ENCODE data around the gene ABCF3. TPM values are rescaled to one million over a fixed set of nuclear protein-coding genes. Genes with fewer than 3 reads are reported as not detected.

The ABCF3 gene
- total RNA-seq, 1 experiment from 2014 or later = 63.6 TPM

DNA sequence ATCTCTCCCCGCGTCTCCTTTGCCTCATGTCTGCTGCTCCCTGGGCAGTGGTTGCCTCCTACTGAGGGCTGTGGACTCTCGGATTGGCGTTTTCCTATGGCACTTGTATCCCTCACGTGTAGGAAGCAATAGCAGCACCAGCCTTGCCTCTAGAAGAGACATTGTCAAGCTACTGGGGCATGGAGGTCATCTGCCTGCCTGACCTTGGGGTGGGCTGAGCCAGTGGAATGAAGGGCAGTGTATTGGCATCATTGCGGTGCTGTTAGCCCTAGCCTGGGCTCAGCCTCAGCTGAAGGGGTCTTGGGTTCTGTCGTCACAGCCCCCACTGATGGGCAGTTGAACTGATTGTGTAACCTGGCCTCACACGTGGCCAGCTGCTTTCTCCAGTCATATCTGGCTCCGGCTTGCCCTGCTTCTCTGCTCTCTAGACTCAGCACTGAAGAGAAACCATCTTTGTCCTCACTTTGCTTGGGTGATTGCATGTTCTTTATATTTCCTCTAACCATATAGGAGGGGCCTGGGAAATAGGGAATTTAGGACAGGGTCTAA lies 8.1 kb downstream of the ABCF3 start:
- TF ChIP-seq RELA (CRISPR knock-in tag; IDR thresholded peaks at IDR 0.05; ENCODE audit: borderline replicate concordance) = no peak
- no peak for TF ChIP-seq KAT7 (CRISPR knock-in tag; IDR thresholded peaks at IDR 0.05; ENCODE audit: borderline replicate concordance)
- TF ChIP-seq, protein P1, sequence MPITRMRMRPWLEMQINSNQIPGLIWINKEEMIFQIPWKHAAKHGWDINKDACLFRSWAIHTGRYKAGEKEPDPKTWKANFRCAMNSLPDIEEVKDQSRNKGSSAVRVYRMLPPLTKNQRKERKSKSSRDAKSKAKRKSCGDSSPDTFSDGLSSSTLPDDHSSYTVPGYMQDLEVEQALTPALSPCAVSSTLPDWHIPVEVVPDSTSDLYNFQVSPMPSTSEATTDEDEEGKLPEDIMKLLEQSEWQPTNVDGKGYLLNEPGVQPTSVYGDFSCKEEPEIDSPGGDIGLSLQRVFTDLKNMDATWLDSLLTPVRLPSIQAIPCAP (CRISPR knock-in tag; IDR thresholded peaks at IDR 0.05) = no peak
- TF ChIP-seq, protein P2, sequence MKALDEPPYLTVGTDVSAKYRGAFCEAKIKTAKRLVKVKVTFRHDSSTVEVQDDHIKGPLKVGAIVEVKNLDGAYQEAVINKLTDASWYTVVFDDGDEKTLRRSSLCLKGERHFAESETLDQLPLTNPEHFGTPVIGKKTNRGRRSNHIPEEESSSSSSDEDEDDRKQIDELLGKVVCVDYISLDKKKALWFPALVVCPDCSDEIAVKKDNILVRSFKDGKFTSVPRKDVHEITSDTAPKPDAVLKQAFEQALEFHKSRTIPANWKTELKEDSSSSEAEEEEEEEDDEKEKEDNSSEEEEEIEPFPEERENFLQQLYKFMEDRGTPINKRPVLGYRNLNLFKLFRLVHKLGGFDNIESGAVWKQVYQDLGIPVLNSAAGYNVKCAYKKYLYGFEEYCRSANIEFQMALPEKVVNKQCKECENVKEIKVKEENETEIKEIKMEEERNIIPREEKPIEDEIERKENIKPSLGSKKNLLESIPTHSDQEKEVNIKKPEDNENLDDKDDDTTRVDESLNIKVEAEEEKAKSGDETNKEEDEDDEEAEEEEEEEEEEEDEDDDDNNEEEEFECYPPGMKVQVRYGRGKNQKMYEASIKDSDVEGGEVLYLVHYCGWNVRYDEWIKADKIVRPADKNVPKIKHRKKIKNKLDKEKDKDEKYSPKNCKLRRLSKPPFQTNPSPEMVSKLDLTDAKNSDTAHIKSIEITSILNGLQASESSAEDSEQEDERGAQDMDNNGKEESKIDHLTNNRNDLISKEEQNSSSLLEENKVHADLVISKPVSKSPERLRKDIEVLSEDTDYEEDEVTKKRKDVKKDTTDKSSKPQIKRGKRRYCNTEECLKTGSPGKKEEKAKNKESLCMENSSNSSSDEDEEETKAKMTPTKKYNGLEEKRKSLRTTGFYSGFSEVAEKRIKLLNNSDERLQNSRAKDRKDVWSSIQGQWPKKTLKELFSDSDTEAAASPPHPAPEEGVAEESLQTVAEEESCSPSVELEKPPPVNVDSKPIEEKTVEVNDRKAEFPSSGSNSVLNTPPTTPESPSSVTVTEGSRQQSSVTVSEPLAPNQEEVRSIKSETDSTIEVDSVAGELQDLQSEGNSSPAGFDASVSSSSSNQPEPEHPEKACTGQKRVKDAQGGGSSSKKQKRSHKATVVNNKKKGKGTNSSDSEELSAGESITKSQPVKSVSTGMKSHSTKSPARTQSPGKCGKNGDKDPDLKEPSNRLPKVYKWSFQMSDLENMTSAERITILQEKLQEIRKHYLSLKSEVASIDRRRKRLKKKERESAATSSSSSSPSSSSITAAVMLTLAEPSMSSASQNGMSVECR (CRISPR knock-in tag; IDR thresholded peaks at IDR 0.05; ENCODE audit: borderline replicate concordance) = no peak
- TF ChIP-seq NFYB (CRISPR knock-in tag; conservative IDR thresholded peaks at IDR 0.05; ENCODE audit: low read depth) = no peak
- TF ChIP-seq CREM (CRISPR knock-in tag; IDR thresholded peaks at IDR 0.05) = no peak
- no peak for TF ChIP-seq FOXK1 (CRISPR knock-in tag; IDR thresholded peaks at IDR 0.05)
- no peak for TF ChIP-seq TP53 (CRISPR knock-in tag; IDR thresholded peaks at IDR 0.05)
- TF ChIP-seq, protein P3, sequence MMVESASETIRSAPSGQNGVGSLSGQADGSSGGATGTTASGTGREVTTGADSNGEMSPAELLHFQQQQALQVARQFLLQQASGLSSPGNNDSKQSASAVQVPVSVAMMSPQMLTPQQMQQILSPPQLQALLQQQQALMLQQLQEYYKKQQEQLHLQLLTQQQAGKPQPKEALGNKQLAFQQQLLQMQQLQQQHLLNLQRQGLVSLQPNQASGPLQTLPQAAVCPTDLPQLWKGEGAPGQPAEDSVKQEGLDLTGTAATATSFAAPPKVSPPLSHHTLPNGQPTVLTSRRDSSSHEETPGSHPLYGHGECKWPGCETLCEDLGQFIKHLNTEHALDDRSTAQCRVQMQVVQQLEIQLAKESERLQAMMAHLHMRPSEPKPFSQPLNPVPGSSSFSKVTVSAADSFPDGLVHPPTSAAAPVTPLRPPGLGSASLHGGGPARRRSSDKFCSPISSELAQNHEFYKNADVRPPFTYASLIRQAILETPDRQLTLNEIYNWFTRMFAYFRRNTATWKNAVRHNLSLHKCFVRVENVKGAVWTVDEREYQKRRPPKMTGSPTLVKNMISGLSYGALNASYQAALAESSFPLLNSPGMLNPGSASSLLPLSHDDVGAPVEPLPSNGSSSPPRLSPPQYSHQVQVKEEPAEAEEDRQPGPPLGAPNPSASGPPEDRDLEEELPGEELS (CRISPR knock-in tag; IDR thresholded peaks at IDR 0.05) = no peak
- TF ChIP-seq NFE2L1 (CRISPR knock-in tag; IDR thresholded peaks at IDR 0.05) = no peak
- TF ChIP-seq, protein P4, sequence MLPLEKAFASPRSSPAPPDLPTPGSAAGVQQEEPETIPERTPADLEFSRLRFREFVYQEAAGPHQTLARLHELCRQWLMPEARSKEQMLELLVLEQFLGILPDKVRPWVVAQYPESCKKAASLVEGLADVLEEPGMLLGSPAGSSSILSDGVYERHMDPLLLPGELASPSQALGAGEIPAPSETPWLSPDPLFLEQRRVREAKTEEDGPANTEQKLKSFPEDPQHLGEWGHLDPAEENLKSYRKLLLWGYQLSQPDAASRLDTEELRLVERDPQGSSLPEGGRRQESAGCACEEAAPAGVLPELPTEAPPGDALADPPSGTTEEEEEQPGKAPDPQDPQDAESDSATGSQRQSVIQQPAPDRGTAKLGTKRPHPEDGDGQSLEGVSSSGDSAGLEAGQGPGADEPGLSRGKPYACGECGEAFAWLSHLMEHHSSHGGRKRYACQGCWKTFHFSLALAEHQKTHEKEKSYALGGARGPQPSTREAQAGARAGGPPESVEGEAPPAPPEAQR (CRISPR knock-in tag; IDR thresholded peaks at IDR 0.05) = no peak
- TF ChIP-seq SMAD4 (CRISPR knock-in tag; IDR thresholded peaks at IDR 0.05) = no peak
- no peak for TF ChIP-seq NR3C1 (CRISPR knock-in tag; conservative IDR thresholded peaks at IDR 0.05; ENCODE audit: low read depth)
- TF ChIP-seq FOXP1 (CRISPR knock-in tag; IDR thresholded peaks at IDR 0.05; ENCODE audit: borderline replicate concordance) = no peak
- no peaks in the 10 kb centered on the region for H3K9me3 Mint-ChIP-seq
- H3K4me1 Mint-ChIP-seq = no peaks in the 10 kb centered on the region
- DNase-seq (ENCODE audit: low spot score) = no peak
- CTCF ChIA-PET = no interaction called here
- POLR2A ChIA-PET = no interaction called here
- no peak overlapping the region for H3K4me3 Mint-ChIP-seq
- no peaks in the 10 kb centered on the region for H3K27me3 Mint-ChIP-seq (ENCODE audit: low read depth)
- peaks cover 43% of the 10 kb centered on the region for H3K36me3 Mint-ChIP-seq
- H3K27ac Mint-ChIP-seq = no peak overlapping the region
- no peak for ATAC-seq

DNA sequence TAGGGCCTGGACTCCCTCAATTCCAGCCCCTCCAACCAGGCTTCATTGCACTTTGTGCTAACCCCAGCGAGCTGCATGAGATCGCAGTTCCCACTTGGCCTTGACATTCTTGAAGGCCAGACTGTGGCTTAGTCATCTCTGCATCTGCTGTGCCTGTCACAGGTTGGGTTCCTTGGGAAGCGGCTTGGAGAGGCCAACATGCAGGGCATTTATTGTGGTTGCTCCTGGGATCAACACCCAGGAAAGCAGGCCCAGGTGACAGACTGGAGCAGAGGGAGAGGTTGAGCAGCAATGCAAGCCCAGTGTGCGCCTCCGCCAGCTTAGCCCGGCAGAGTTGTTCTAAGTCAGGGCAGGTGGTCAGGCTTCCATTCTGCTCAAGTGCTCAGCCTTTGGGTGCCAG lies 10.5 kb downstream of the ABCF3 start:
- no peak for ATAC-seq
- H3K27me3 Mint-ChIP-seq (ENCODE audit: low read depth) = no peaks in the 10 kb centered on the region
- no peak for TF ChIP-seq TEAD1 (CRISPR knock-in tag; IDR thresholded peaks at IDR 0.05)
- TF ChIP-seq EMX1 (CRISPR knock-in tag; IDR thresholded peaks at IDR 0.05) = no peak
- TF ChIP-seq PRRX2 (CRISPR knock-in tag; IDR thresholded peaks at IDR 0.05) = no peak
- no peak for TF ChIP-seq CBFB (CRISPR knock-in tag; IDR thresholded peaks at IDR 0.05; ENCODE audit: low read depth)
- TF ChIP-seq ZNF317 (CRISPR knock-in tag; IDR thresholded peaks at IDR 0.05; ENCODE audit: borderline replicate concordance, low read depth) = no peak
- TF ChIP-seq SOX15 (CRISPR knock-in tag; IDR thresholded peaks at IDR 0.05) = no peak
- TF ChIP-seq, protein P5, sequence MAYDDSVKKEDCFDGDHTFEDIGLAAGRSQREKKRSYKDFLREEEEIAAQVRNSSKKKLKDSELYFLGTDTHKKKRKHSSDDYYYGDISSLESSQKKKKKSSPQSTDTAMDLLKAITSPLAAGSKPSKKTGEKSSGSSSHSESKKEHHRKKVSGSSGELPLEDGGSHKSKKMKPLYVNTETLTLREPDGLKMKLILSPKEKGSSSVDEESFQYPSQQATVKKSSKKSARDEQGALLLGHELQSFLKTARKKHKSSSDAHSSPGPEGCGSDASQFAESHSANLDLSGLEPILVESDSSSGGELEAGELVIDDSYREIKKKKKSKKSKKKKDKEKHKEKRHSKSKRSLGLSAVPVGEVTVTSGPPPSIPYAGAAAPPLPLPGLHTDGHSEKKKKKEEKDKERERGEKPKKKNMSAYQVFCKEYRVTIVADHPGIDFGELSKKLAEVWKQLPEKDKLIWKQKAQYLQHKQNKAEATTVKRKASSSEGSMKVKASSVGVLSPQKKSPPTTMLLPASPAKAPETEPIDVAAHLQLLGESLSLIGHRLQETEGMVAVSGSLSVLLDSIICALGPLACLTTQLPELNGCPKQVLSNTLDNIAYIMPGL (CRISPR knock-in tag; IDR thresholded peaks at IDR 0.05) = no peak
- TF ChIP-seq HMGA2 (CRISPR knock-in tag; IDR thresholded peaks at IDR 0.05) = no peak
- TF ChIP-seq, protein P6, sequence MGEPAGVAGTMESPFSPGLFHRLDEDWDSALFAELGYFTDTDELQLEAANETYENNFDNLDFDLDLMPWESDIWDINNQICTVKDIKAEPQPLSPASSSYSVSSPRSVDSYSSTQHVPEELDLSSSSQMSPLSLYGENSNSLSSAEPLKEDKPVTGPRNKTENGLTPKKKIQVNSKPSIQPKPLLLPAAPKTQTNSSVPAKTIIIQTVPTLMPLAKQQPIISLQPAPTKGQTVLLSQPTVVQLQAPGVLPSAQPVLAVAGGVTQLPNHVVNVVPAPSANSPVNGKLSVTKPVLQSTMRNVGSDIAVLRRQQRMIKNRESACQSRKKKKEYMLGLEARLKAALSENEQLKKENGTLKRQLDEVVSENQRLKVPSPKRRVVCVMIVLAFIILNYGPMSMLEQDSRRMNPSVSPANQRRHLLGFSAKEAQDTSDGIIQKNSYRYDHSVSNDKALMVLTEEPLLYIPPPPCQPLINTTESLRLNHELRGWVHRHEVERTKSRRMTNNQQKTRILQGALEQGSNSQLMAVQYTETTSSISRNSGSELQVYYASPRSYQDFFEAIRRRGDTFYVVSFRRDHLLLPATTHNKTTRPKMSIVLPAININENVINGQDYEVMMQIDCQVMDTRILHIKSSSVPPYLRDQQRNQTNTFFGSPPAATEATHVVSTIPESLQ (CRISPR knock-in tag; IDR thresholded peaks at IDR 0.05) = no peak
- no peak overlapping the region for H3K4me3 Mint-ChIP-seq
- DNase-seq (ENCODE audit: low spot score) = no peak
- peaks cover 24% of the 10 kb centered on the region for H3K36me3 Mint-ChIP-seq
- no peak overlapping the region; the same call in 1 of the 2 replicates for H3K27ac Mint-ChIP-seq
- POLR2A ChIA-PET = no interaction called here
- no peaks in the 10 kb centered on the region for H3K9me3 Mint-ChIP-seq
- CTCF ChIA-PET = interaction anchor here (1.5 to 2.1 kb wide), 3 partner anchors 31 to 292 kb away, joined by 3 to 8 read pairs (median 4); partner anchors contain the start of gene EEF1AKMT4
- no peaks in the 10 kb centered on the region for H3K4me1 Mint-ChIP-seq

Measured in WTC11 (cell line).